ENCODE results near the gene PDGFD. TPM values are rescaled to one million over a fixed set of nuclear protein-coding genes. Genes with fewer than 3 reads are reported as not detected.

The PDGFD gene
- total and polyA plus RNA-seq, 8 donors = 9.9 to 52.1 (median 20.2) TPM

DNA sequence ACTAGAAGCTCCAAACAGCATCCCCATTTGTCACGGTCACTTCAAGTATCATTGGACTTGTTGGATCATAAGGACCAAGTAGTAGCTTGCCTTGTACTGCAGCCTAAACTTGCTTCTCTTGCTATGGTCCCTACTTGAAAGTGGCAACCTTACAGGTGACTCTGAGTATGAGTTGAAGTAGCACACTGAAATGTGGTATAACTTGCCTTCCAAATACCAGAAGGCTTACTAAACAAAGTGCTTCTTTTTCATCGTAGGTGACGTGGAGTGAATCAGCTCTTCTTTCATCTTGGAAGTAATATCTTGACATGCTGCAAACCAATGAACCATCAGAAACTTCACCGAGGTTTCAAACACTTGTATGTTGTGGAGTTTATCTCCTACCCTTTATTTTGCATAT is 296.5 kb downstream of the PDGFD start:
- H3K36me3 ChIP-seq = no peaks in the 10 kb centered on the region
- DNase-seq (no peak), FAIRE-seq (no peak), ATAC-seq (no peak)
- no peak overlapping the region for H3K27ac ChIP-seq
- intact Hi-C loops (cut with DNase I) = no loop called here
- no peak overlapping the region for H3K4me3 ChIP-seq
- 87 to 92% methylated on average over 4 of the region's 4 CpGs for WGBS, 2 donors
- no peaks in the 10 kb centered on the region for H3K4me1 ChIP-seq
- H3K9me3 ChIP-seq = no peaks in the 10 kb centered on the region
- no peak for TF ChIP-seq CTCF (IDR thresholded peaks at IDR 0.05)
- no peaks in the 10 kb centered on the region for H3K27me3 ChIP-seq

GRCh38 chr11:103863497-103863896 is 300.4 kb downstream of the PDGFD start:
- Histone ChIP-seq H3K4me3 (no peak overlapping the region), H3K9me3 (no peaks in the 10 kb centered on the region), H3K27me3 (no peaks in the 10 kb centered on the region), H3K36me3 (no peaks in the 10 kb centered on the region), H3K4me1 (no peaks in the 10 kb centered on the region), H3K27ac (no peak overlapping the region)
- intact Hi-C loops (cut with DNase I) = no loop called here
- DNase-seq (no peak), FAIRE-seq (no peak), ATAC-seq (no peak)
- WGBS, 2 donors = 89 to 93% methylated on average over 3 of the region's 3 CpGs
- no peak for TF ChIP-seq CTCF (IDR thresholded peaks at IDR 0.05)

- no peaks in the 10 kb centered on the region for H3K36me3 ChIP-seq
- FAIRE-seq (no peak), ATAC-seq (no peak), DNase-seq (no peak)
- 93% methylated on average over 3 of the region's 3 CpGs for WGBS, 2 donors
- intact Hi-C loops (cut with DNase I) = no loop called here
- no peak overlapping the region for H3K27ac ChIP-seq
- H3K4me1 ChIP-seq = no peaks in the 10 kb centered on the region
- no peaks in the 10 kb centered on the region for H3K27me3 ChIP-seq
- no peak overlapping the region for H3K4me3 ChIP-seq
- no peaks in the 10 kb centered on the region for H3K9me3 ChIP-seq
- no peak for TF ChIP-seq CTCF (IDR thresholded peaks at IDR 0.05)
Measured at GRCh38 chr11:103862802-103863174, 301.2 kb downstream of the PDGFD start.

- FAIRE-seq (no peak), DNase-seq (no peak), ATAC-seq (no peak)
- no peaks in the 10 kb centered on the region for H3K36me3 ChIP-seq
- WGBS, 2 donors = 73 to 76% methylated on average over 9 of the region's 9 CpGs
- no peak overlapping the region for H3K4me3 ChIP-seq
- intact Hi-C loops (cut with DNase I) = no loop called here
- no peak for TF ChIP-seq CTCF (IDR thresholded peaks at IDR 0.05)
- no peaks in the 10 kb centered on the region for H3K27me3 ChIP-seq
- no peaks in the 10 kb centered on the region for H3K4me1 ChIP-seq
- no peak overlapping the region for H3K27ac ChIP-seq
- H3K9me3 ChIP-seq = no peaks in the 10 kb centered on the region
Measured at GRCh38 chr11:103862094-103862801, 301.7 kb downstream of the PDGFD start.

Other genes starting within 250 kb of the PDGFD start
- not detected for gene DDI1, start 127.5 kb downstream of the PDGFD start, total RNA-seq
- not detected for gene DDI1, start 127.5 kb downstream of the PDGFD start, polyA plus RNA-seq